COR-L47 (cell line): Measurements from ENCODE around the gene HADHB.
"Not testable (repeated sequence)": the region's sequence is repeated elsewhere in the genome, so short reads cannot be mapped to it uniquely, and the experiment has no call there.

ENCODE experiments used
- DNase-seq: peaks from one replicate; lab custom pipeline; 2025; lab: John Stamatoyannopoulos, UW

HADHB gene

GRCh38 chr2:26330114-26330549 lies 85.4 kb downstream of the HADHB start:
- peak; percentile 74 for DNase-seq

- no peak for DNase-seq
These were observed 85.9 kb downstream of the HADHB start for GRCh38 chr2:26330604-26331003.

- DNase-seq, result not testable (repeated sequence)
These were observed 86.6 kb downstream of the HADHB start for GRCh38 chr2:26331321-26331720.

GRCh38 chr2:26333293-26333692 lies 88.6 kb downstream of the HADHB start:
- DNase-seq, result no peak

GRCh38 chr2:26335231-26335630 lies 90.5 kb downstream of the HADHB start:
- no peak for DNase-seq

- no peak for DNase-seq
These were observed 92.0 kb downstream of the HADHB start for GRCh38 chr2:26336719-26337118.

GRCh38 chr2:26337298-26337697 lies 92.6 kb downstream of the HADHB start:
- no peak for DNase-seq
